Ovary (tissue), 9 donors: ENCODE data around the gene CAMTA1. TPM values are rescaled to one million over a fixed set of nuclear protein-coding genes. Genes with fewer than 3 reads are reported as not detected.
A peak's percentile ranks its signal among the peaks of the same experiment; 100 is the strongest.

Source experiments
- DNase-seq, 5 donors: peaks; one replicate each; pipeline ENCODE4 v3.0.0-alpha.2; 2019 to 2020
- H3K27ac ChIP-seq, 2 donors: fragments of 200-600 bp; one replicate each; pipeline versions ENCODE4 v1.5.1 to v1.8.0; 2019 to 2022
- H3K27me3 ChIP-seq: fragments of 200-600 bp; one replicate; pipeline ENCODE4 v1.8.0; 2022
- H3K36me3 ChIP-seq: fragments of 200-600 bp; sonication (generic); one replicate; pipeline ENCODE4 v1.5.1; 2019
- H3K4me1 ChIP-seq: one replicate; pipeline ENCODE4 v1.8.1; 2013; ENCODE audit warnings: mild to moderate bottlenecking, moderate library complexity; ENCODE audit not compliant: insufficient read depth
- H3K4me3 ChIP-seq: fragments of 200-600 bp; sonication (generic); one replicate; pipeline ENCODE4 v1.5.1; 2017
- H3K9me3 ChIP-seq, 2 donors: fragments of 200-600 bp in 1 of 2; sonication (generic) in 1 of 2; one replicate each; pipeline versions ENCODE4 v1.5.1 to v1.8.1; 2013 to 2019; ENCODE audit warnings: mild to moderate bottlenecking in 1 of 2, moderate library complexity in 1 of 2
- CTCF ChIP-seq, 3 donors: fragments of 450-650 bp in 2 of 3; fragments of 200-600 bp in 1 of 3; IDR thresholded peaks; one replicate each; pipeline versions ENCODE4 v1.5.1 to v1.8.0; 2016 to 2022; ENCODE audit warnings: antibody characterized with exemption in 3 of 3, mild to moderate bottlenecking in 1 of 3
- EP300 ChIP-seq: sonication (generic); formaldehyde crosslinking; IDR thresholded peaks from one replicate; pipeline ENCODE4 v1.6.1; 2017; ENCODE audit warnings: antibody characterized with exemption
- POLR2A ChIP-seq: fragments of 450-650 bp; IDR thresholded peaks from one replicate; pipeline ENCODE4 v1.6.1; 2017; ENCODE audit warnings: antibody characterized with exemption, mild to moderate bottlenecking, moderate library complexity
- WGBS, 3 donors: extraction: QIAGEN DNeasy Blood & Tissue Kit in 1 of 3; methylation state at CpG; one replicate each; pipeline versions ENCODE4 v1.1.5 to v1.1.7; 2013 to 2017; 5-methylcytosine and 5-hydroxymethylcytosine counted together
- intact Hi-C, 4 donors: fragments of 100-400 bp; cut with DNase I; formaldehyde crosslinking; loops; one replicate each; pipeline versions ENCODE4 v1.11.0 to v1.15.1; 2022 to 2023
- polyA plus RNA-seq, 2 donors: library from polyadenylated mRNA; stranded (reverse); fragments of 200-250 nt in 1 of 2; fragments of 350-450 nt in 1 of 2; fragmentation: Illumina TruSeq in 1 of 2; extraction: RNeasy Lipid Tissue Mini Kit (QIAGEN cat#74804) in 1 of 2; gene quantifications; one replicate each; pipeline ENCODE4 v1.2.3, GENCODE V29; 2013 to 2014
- total RNA-seq, 7 donors: library from RNA; depleted of rRNA in 2 of 7; stranded (reverse); fragments of >200 nt in 2 of 7; fragmentation: NEBNext Ultra II Directional in 3 of 7; extraction: Animal tissue kit (Norgen Biotek cat#: 25700) in 3 of 7; gene quantifications; one replicate each; pipeline versions ENCODE4 v1.1.0 to v1.2.4, GENCODE V29; 2016 to 2023
- donor health status: DM: no; HTN: no; CAD: no; lungs with moderate emphysema.
- donor health status: DM: no; HTN: no; CAD: no.
- donor health status: Bipolar disorder and iron deficiency.
- donor health status: DM: yes; HTN: yes; CAD: no.
- donor health status: DM: no; HTN: no; CAD: no.
- donor health status: DM: yes; HTN: yes; CAD: no.

CAMTA1 gene
- total and polyA plus RNA-seq, 9 donors, result 51.1 to 150 (median 67.4) TPM

GRCh38 chr1:7402548-7402850 is 617.2 kb downstream of the CAMTA1 start:
- no peak overlapping the region for H3K27ac ChIP-seq
- no peaks in the 10 kb centered on the region for H3K27me3 ChIP-seq
- TF ChIP-seq EP300, result no peak
- TF ChIP-seq POLR2A, result no peak
- TF ChIP-seq CTCF (IDR thresholded peaks at IDR 0.05), result no peak
- no peaks in the 10 kb centered on the region for H3K36me3 ChIP-seq
- no peaks in the 10 kb centered on the region for H3K9me3 ChIP-seq
- H3K4me3 ChIP-seq, result no peak overlapping the region
- H3K4me1 ChIP-seq, result no peaks in the 10 kb centered on the region
- WGBS, 3 donors, result 84 to 96% (median 91%) methylated on average over 2 of the region's 2 CpGs
- intact Hi-C loops, result no loop called here
- no peak for DNase-seq

GRCh38 chr1:7403265-7404045 is 618.2 kb downstream of the CAMTA1 start:
- Histone ChIP-seq H3K4me3 (no peak overlapping the region), H3K27ac (no peak overlapping the region), H3K36me3 (no peaks in the 10 kb centered on the region), H3K27me3 (no peaks in the 10 kb centered on the region), H3K9me3 (no peaks in the 10 kb centered on the region), H3K4me1 (no peaks in the 10 kb centered on the region)
- TF ChIP-seq POLR2A (no peak), EP300 (no peak), CTCF (IDR thresholded peaks at IDR 0.05) (no peak)
- peak in 2 of 5 donors; percentile 4 to 16 for DNase-seq
- 95 to 96% (median 96%) methylated on average over 12 of the region's 12 CpGs for WGBS, 3 donors
- intact Hi-C loops, result no loop called here

GRCh38 chr1:7404046-7404742 is 618.9 kb downstream of the CAMTA1 start:
- no peak overlapping the region for H3K27ac ChIP-seq
- no peaks in the 10 kb centered on the region for H3K9me3 ChIP-seq
- H3K36me3 ChIP-seq, result no peaks in the 10 kb centered on the region
- H3K27me3 ChIP-seq, result no peaks in the 10 kb centered on the region
- H3K4me1 ChIP-seq, result no peaks in the 10 kb centered on the region
- DNase-seq, result peak in 2 of 5 donors; percentile 8 to 14
- TF ChIP-seq CTCF (IDR thresholded peaks at IDR 0.05) (no peak), EP300 (no peak), POLR2A (no peak)
- no peak overlapping the region for H3K4me3 ChIP-seq
- WGBS, 3 donors, result 92% methylated on average over 18 of the region's 18 CpGs
- intact Hi-C loops, result no loop called here

GRCh38 chr1:7405844-7406500 is 620.7 kb downstream of the CAMTA1 start:
- no peak for DNase-seq
- Histone ChIP-seq H3K36me3 (no peaks in the 10 kb centered on the region), H3K4me1 (no peaks in the 10 kb centered on the region), H3K27ac (no peak overlapping the region), H3K27me3 (no peaks in the 10 kb centered on the region), H3K9me3 (no peaks in the 10 kb centered on the region), H3K4me3 (no peak overlapping the region)
- TF ChIP-seq POLR2A (no peak), EP300 (no peak), CTCF (IDR thresholded peaks at IDR 0.05) (no peak)
- intact Hi-C loops, result no loop called here
- WGBS, 3 donors, result 90 to 93% (median 90%) methylated on average over 9 of the region's 9 CpGs
